ENCODE results near the gene KRT6C.
A peak's percentile ranks its signal among the peaks of the same experiment; 100 is the strongest.

The KRT6C gene

GRCh38 chr12:52473768-52474167 lies at the start of gene KRT6C:
TSS of gene KRT6C (minus strand) at chr12:52473805. CDS start at chr12:52473737, 68 bp downstream.
- no peak for DNase-seq

DNA sequence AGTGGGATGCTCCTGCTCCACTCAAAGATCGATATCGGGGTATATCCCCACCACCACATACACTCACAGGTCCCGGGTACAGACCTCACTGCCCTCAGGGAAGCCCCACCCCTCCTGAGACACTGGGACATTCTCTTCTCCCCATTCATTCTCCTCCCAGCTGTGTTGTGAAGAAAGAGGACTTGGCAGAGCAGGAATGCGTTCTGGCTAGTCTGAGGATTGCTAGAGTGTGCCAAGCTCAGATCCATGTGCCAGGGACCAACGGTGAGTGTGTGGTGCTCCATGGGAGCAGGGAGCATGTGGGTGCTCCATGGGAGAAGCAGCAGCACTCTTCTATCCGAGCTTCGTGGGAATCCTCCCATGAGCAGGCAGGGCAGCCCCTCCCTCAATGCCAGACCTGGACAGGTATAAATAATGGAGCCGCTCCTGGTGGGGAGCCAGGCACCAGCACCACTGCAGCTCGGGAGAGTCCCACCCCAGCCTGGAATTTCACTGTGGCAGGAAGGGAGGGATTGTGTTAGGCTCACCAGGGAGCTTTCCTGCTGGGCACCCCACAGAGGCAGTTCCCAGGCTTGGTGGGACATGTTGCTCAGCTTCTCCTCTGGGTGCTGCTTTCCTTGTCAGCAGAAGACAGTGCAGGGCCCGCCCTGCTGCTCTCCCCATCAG lies 48.9 kb upstream of the KRT6C start:
- peak; percentile 31 for DNase-seq

GRCh38 chr12:52521568-52522266 lies 48.1 kb upstream of the KRT6C start:
- no peak for DNase-seq

GRCh38 chr12:52521175-52521567 lies 47.6 kb upstream of the KRT6C start:
- no peak for DNase-seq

DNA sequence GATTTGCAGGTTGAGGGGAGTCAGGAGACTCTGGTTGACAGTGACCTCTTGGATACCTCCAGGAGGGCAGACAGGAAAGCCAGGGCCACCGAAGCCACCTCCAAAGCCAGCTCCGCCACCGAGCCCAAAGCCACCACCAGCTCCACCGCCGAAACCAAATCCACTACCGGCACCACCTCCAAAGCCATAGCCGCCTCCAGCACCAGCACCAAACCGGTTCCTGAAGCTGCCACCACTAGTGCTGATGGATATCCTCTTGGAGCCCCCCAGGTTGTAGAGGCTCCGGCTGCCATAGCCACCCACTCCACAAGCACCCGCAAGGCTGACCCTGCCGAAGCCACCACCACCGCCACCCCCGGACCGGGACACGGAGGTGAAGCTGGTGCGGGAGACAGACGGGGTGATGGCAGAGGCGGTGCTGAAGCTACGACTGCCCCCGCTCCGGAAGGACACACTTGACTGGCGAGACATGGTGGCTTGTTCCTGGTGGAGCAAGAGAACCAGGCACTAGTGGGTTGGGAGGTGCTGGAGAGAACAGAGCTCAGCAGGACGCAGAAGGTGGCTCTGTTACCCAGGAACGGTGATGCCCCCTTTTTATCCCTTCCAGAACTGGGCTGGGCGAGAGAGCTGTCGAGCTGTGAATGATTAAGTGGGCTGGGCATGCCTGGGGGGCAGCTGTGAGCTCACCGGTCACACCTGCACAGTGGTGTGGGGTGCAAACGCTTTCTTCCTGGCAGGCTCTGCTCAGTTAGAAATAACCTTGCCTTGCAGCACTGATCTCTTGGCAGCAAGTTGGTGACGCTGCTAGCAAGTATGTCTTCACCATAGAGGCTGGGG lies 46.4 kb upstream of the KRT6C start, which contains the start of gene KRT5:
Gene KRT5, minus strand, starts transcription at position 569 of the 837 bp plus-strand sequence. Its CDS starts 98 bp downstream, at position 471.
- no peak for DNase-seq

DNA sequence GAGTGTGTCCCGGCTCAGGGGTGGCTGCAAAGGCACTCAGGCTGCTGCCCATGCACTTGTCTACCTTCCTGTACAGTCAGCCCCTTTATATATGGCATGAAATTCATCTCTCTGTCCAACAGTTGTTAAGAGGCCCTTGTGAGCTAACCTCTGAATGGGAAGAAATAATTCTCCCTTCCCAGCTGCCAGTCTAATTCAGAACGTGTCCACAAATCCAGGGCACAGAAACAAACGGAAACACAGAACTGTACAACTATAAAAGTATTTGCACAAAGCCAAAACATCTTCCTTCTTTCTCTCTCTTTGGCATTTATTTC lies 45.7 kb upstream of the KRT6C start:
- no peak for DNase-seq

DNA sequence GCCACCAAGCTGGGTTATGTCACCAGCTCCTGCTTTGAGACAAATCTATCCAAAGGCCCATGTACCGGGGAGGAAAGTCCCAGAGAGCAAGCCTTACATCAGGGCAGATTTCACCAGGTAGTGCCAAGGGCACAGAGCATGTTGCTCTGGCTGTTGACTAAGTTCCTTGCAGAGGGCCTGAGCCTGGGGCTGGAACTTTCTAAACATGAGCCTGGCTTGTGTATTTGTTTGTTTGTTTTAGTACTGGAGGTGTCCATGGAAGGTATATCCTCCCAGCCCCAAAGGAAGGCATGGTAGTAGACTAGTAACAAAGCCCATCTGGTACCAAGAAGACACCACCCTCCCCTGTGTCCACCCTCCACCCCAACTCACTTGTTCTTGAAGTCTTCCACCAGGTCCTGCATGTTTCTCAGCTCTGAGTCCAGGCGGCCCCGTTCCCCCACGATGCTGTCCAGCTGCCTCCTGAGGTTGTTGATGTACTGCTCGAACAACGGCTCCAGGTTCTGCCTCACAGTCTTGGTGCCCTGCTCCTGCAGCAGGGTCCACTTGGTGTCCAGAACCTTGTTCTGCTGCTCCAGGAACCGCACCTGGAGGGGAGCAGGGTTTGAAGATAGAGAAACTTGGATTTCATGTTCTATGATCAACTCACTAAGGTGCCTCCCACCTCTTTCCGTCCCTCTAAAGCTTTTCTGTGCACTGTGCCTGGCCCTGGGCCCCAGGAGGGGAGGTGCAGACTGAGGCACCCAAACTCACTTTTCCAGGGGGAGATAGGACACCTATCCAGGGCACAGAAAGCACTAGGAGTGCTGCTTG lies 45.2 kb upstream of the KRT6C start:
- DNase-seq, result no peak

DNA sequence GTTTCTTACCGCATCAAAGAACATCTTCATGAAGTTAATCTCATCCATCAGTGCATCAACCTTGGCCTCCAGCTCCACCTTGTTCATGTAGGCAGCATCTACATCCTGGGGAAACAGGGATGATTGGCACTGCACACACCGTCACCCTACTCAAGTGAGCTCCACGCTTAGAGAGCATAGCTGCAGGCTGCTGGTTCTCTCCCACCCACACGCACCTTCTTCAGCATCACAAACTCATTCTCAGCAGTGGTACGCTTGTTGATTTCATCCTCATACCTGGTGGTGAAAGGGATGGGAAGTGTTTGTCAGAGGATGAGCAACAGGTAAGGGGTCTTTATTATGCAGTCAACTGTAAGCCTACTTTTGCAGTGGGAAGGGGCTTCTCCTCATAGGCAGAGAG lies 44.3 kb upstream of the KRT6C start:
- no peak for DNase-seq

GRCh38 chr12:52517005-52517835 lies 43.6 kb upstream of the KRT6C start:
- no peak for DNase-seq

DNA sequence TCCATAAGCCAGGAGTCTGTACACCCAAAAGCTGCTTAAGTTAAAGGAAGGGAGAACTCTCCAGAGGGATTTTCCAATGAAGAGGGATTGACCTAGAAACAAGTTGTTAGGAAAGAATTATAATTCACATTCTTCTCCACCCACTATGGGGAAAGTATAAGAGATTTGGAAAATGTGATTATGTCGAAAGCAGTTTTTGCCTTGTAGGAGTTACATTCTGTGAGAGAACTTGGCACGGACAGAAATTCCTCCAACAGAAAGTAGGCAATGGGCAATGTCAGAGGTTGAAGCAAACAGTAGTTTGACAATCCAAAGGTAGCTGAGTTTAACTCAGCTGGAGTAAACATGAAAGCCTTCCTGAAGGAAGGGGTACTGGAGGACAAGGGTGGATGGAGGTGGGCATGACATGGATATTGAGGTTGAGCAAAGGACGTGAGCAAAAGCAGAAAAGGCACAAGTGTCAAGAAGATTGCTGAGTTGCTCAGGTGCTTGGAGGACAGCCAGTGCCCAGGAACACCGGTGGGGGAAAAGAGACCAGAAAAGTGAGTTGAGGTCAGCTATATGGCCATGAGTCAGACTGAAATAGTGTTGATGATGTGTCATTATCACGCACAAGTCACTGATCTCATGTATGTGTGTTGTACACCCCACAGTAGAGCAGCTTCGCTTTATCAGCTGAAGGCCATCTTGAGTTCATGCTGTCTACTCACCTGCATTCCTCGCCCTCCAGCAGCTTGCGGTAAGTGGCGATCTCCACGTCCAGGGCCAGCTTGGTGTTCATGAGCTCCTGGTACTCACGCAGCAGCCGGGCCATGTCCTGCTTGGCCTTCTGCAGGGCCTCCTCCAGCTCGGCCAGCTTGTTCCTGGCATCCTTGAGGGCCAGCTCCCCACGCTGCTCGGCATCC lies 42.6 kb upstream of the KRT6C start:
- no peak for DNase-seq

GRCh38 chr12:52515319-52515646 lies 41.7 kb upstream of the KRT6C start:
- DNase-seq, result no peak

DNA sequence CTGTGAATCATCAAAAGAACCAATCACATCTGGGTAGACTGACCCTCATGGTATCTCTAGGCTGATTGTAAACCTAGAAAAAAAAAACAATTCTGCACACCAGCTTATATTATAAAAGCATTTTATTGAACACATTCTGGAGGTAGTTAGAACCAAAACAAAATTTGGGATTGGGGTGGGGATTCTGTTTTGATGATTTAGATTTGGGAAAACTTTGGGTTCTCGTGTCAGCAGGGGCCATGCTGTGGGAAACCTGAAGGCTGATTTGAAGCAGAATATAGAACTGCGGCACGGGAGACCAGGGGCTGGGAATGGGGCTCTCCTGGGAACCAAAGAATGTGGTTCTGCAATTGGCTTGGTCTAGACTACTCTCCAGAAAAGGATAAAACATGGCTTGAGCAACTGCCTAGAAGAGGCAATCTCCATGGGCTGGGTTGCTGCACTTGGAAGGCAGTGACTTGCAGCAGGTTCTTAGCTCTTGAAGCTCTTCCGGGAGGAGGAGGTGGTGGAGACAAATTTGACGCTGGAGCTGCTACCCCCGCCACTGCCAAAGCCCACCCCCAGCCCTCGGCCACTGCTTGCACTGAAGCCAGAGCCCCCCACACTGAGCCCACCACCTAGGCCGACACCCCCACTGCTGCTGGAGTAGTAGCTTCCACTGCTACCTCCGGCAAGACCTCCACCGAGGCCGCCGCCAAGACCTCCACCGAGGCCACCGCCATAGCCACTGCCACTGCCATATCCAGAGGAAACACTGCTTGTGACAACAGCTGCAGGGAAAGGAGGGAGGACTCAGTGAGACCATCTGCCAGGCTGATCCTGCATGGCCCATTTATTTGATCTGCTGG lies 41.1 kb upstream of the KRT6C start:
- no peak for DNase-seq

DNA sequence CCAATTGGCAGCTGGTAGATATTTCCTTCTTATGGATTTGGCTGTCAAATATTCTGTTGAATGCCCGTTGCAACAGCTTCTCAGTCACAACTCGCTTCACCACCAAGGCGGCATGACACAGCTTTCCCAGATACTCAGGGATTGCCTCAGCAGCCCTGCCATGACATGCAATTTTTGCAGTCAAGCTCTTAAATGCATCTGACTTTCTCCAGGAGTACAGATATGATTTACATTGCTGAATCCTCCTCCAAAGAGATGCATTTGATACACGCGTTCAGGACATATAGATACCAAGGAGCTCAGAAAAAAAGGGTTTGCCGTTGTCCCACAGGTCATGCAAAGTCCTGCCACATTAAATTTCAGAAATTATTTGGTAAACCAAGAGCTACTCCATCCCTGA lies 40.1 kb upstream of the KRT6C start:
- DNase-seq, result no peak

DNA sequence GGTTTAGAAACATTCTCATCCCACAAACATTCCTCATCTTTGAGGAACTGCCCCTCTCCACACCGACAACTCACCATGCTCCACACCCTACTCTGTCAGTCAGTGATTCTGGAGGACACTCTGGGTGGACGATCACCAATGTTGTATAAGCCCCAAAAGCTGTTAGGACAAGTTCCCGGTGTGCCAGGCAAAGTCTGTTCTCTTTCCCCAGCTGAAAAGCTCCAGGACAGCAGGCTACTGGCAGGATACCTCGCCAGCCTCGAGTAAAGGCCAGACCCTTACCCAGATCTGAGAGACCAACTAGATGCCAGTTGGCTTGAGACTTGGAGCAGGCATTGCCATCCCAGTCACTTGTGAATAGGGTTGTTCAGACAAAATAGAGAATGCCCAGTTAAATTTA lies 34.6 kb upstream of the KRT6C start:
- no peak for DNase-seq

DNA sequence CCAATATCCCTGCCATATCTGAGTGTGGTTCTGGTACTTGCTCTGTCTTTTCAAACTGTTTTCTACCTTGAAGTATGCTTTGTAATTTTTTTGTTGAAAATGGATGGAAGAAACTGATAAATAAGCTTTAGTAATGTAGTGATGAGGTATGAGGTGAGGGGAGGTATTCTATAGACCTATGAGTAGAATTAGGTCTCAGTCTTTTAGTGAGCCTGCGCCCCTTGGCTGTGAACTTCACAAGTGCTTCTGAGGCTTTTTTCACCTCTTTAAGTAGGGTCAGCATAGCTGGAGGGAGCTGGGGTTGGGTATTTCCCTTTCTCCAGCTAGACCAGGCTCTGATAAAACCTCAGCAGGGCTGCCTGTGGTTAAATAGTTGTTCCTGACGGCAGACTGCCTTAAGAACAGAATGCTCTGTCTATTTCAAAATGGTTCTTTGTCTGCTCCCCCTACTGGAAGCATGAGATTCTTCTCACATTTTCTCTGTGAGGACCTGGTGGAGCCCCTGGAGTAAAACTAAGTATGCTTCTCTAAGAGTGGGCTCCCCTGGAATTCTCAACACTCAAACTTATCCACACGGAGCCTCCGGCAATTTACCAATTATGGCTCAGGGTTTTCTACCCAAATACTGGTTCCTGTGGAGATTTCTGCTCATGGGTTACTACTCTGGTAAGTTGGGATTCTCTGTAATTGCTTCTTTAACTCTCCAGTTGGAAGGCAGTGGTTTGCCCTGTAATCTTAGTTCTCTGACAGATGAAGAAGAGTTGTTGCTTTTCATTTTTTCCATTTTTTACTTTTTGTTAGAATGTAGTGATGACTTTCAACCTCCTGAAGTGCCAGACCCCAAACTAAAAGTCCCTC lies 33.5 kb upstream of the KRT6C start:
- peak; percentile 59 for DNase-seq

DNA sequence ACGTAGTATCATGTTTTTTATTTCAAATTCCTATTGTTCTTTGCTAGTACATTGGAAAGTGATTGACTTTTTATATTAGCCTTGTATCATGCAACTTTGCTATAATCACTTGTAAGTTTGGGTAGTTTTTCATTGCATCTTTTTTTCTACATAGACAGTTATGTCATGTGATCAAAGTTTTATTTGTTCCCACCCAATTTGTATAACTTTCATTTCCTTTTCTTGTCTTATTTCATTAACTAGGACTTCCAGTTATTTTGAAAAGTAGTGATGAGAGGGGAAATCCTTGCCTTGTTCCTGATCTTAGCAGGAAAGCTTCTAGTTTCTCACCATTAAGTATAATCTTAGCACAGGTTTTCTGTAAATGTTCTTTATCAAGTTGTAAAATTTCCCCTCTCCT lies 29.3 kb upstream of the KRT6C start:
- no peak for DNase-seq

DNA sequence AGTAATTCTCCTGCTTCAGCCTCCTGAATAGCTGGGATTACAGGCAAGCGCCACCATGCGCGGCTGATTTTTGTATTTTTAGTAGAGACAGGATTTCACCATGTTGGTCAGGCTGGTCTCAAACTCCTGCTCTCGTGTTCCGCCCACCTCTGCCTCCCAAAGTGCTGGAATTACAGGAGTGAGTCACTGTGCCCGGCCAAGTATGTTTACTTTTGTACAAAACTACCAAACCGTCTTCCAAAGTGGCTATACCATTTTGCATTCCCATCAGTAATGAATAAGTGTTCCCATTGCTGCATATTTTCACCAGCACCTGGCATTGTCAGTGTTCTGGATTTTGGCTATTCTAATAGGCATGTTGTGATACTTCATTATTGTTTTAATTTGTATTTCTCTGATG lies 27.9 kb upstream of the KRT6C start:
- DNase-seq, result no peak

DNA sequence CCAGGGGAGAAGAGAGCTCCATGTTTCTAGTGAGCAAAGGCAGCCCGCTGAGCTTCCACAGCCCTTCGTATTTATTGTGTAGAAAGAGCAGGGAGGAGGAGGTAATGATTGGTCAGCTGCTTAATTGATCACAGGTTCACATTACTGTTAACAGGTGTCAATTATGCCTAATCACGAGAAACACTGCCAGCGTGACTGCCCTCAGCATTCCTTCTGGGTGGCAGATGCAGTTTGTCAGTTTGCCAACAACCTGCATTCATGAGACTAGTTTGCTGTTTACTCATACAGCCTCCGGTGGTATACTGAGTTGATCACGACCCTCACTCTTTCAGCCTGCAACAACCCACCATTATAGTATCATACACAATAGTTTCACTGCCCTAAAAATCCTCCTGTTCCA lies 27.0 kb upstream of the KRT6C start:
- DNase-seq, result peak; percentile 12
